WTC11 (cell line): ENCODE measurements around the gene NAT16. TPM values are rescaled to one million over a fixed set of nuclear protein-coding genes. Genes with fewer than 3 reads are reported as not detected.
A peak's percentile ranks its signal among the peaks of the same experiment; 100 is the strongest.

Source experiments
- ATAC-seq: fragments of 200-7000 bp; cut with Tn5 transposase; 2 replicates; pipeline ENCODE4 v1.10.0; 2021; ENCODE audit warnings: mild to moderate bottlenecking, moderate library complexity
- CTCF ChIA-PET: fragments of 300-600 bp; sonication (Branson Sonifier 250); formaldehyde crosslinking; loops from one replicate; lab custom pipeline; 2021; ENCODE audit warnings: antibody characterized with exemption; lab: Charles Lee
- POLR2A ChIA-PET: fragments of 350-600 bp; sonication (Branson Sonifier 250); formaldehyde crosslinking; loops from one replicate; lab custom pipeline; 2021; ENCODE audit warnings: antibody characterized with exemption; lab: Charles Lee
- DNase-seq: peaks from one replicate; pipeline ENCODE4 v3.0.0; 2021; ENCODE audit warnings: low spot score
- H3K27ac Mint-ChIP-seq: 2 replicates; pipeline ENCODE4 v1.8.0; 2021; ENCODE audit warnings: mixed read lengths
- H3K27me3 Mint-ChIP-seq: 2 replicates; pipeline ENCODE4 v1.8.0; 2021; ENCODE audit warnings: low read depth, mild to moderate bottlenecking, moderate library complexity, mixed read lengths
- H3K36me3 Mint-ChIP-seq: 2 replicates; pipeline ENCODE4 v1.8.0; 2021; ENCODE audit warnings: mixed read lengths
- H3K4me1 Mint-ChIP-seq: 2 replicates; pipeline ENCODE4 v1.8.0; 2022; ENCODE audit warnings: mixed read lengths
- H3K4me3 Mint-ChIP-seq: 2 replicates; pipeline ENCODE4 v1.8.0; 2021; ENCODE audit warnings: mild to moderate bottlenecking, moderate library complexity, mixed read lengths
- H3K9me3 Mint-ChIP-seq: 2 replicates; pipeline ENCODE4 v1.8.0; 2021; ENCODE audit warnings: mixed read lengths
- ATF3 ChIP-seq: sonication (generic); formaldehyde crosslinking; conservative IDR thresholded peaks from 2 replicates; pipeline ENCODE4 v1.8.1; 2022; ENCODE audit warnings: mild to moderate bottlenecking, missing genetic modification reagents
- ESRRA ChIP-seq: sonication (generic); formaldehyde crosslinking; IDR thresholded peaks from 2 replicates; pipeline ENCODE4 v1.8.1; 2022; ENCODE audit warnings: mild to moderate bottlenecking, missing genetic modification reagents, borderline replicate concordance
- FOXJ3 ChIP-seq: sonication (generic); formaldehyde crosslinking; IDR thresholded peaks from 2 replicates; pipeline ENCODE4 v1.9.0; 2021; ENCODE audit warnings: missing genetic modification reagents, mild to moderate bottlenecking, borderline replicate concordance
- FOXK1 ChIP-seq: sonication (generic); formaldehyde crosslinking; IDR thresholded peaks from 2 replicates; pipeline ENCODE4 v1.8.0; 2022; ENCODE audit warnings: mild to moderate bottlenecking, moderate library complexity, missing genetic modification reagents
- FOXP1 ChIP-seq: sonication (generic); formaldehyde crosslinking; IDR thresholded peaks from 2 replicates; pipeline ENCODE4 v1.8.0; 2022; ENCODE audit warnings: missing genetic modification reagents, mild to moderate bottlenecking, moderate library complexity, borderline replicate concordance
- GABPB1 ChIP-seq: sonication (generic); formaldehyde crosslinking; IDR thresholded peaks from 2 replicates; pipeline ENCODE4 v1.8.1; 2023; ENCODE audit warnings: mild to moderate bottlenecking, missing genetic modification reagents
- GTF2I ChIP-seq: fragments of 250-450 bp; sonication (Bioruptor Pico); conservative IDR thresholded peaks from 2 replicates; pipeline ENCODE4 v1.4.0; 2021; ENCODE audit warnings: mild to moderate bottlenecking
- HMGXB4 ChIP-seq: sonication (generic); formaldehyde crosslinking; IDR thresholded peaks from 2 replicates; pipeline ENCODE4 v1.8.1; 2023; ENCODE audit warnings: mild to moderate bottlenecking, moderate library complexity, missing genetic modification reagents
- OVOL2 ChIP-seq: fragments of 250-450 bp; sonication (Bioruptor Pico); IDR thresholded peaks from 2 replicates; pipeline ENCODE4 v1.9.0; 2021; ENCODE audit warnings: mild to moderate bottlenecking, borderline replicate concordance
- PRRX2 ChIP-seq: fragments of 250-450 bp; sonication (Bioruptor Pico); IDR thresholded peaks from 2 replicates; pipeline ENCODE4 v1.8.0; 2021; ENCODE audit warnings: mild to moderate bottlenecking
- RORB ChIP-seq: fragments of 250-450 bp; sonication (Bioruptor Pico); IDR thresholded peaks from 2 replicates; pipeline ENCODE4 v1.9.0; 2021; ENCODE audit warnings: mild to moderate bottlenecking
- SMAD3 ChIP-seq: sonication (generic); formaldehyde crosslinking; IDR thresholded peaks from 2 replicates; pipeline ENCODE4 v1.8.0; 2022; ENCODE audit warnings: missing genetic modification reagents, mild to moderate bottlenecking, borderline replicate concordance
- TCF7 ChIP-seq: sonication (generic); formaldehyde crosslinking; IDR thresholded peaks from 2 replicates; pipeline ENCODE4 v1.8.0; 2022; ENCODE audit warnings: mild to moderate bottlenecking, low read depth, missing genetic modification reagents, moderate library complexity
- ZBTB43 ChIP-seq: sonication (generic); formaldehyde crosslinking; IDR thresholded peaks from 2 replicates; pipeline ENCODE4 v1.8.1; 2023; ENCODE audit warnings: mild to moderate bottlenecking, missing genetic modification reagents
- ZNF423 ChIP-seq: fragments of 250-450 bp; sonication (Bioruptor Pico); IDR thresholded peaks from 2 replicates; pipeline ENCODE4 v2.1.2; 2022; ENCODE audit warnings: mild to moderate bottlenecking, moderate library complexity
- total RNA-seq: library from RNA; stranded (reverse); gene quantifications from 3 replicates; pipeline ENCODE4 v1.2.3, GENCODE V29; 2021
- TF ChIP-seq, protein P1 (sequence below): sonication (generic); formaldehyde crosslinking; IDR thresholded peaks from 2 replicates; pipeline ENCODE4 v1.8.1; 2023; ENCODE audit warnings: mild to moderate bottlenecking, missing genetic modification reagents, borderline replicate concordance
- TF ChIP-seq, protein P2 (sequence below): fragments of 200-600 bp; IDR thresholded peaks from 2 replicates; pipeline ENCODE4 v1.8.0; 2022; ENCODE audit warnings: antibody characterized with exemption
- TF ChIP-seq, protein P3 (sequence below): fragments of 250-450 bp; sonication (Bioruptor Pico); IDR thresholded peaks from 2 replicates; pipeline ENCODE4 v1.9.0; 2021; ENCODE audit warnings: moderate library complexity, mild to moderate bottlenecking, inconsistent platforms, borderline replicate concordance

Gene NAT16
- total RNA-seq, 1 experiment from 2014 or later: 0.39 TPM

DNA sequence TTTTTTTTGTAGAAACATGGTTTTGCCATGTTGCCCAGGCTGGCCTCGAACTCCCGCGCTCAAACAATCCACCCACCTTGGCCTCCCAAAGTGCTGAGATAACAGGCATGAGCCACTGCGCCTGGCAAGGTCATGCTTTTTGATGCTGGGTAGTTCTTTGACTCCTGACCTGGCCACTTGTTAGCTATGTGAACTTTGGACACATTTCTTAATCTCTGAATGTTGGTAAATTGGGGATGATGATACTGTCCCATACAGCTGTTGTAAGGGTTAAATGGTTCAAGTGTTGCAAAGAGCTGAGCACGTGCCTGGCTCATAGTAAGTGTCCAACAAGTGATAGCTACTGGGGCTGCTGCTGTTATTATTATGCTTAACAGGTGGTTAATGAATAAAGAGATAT, 40.2 kb upstream of the NAT16 start:
- peak; percentile 60 for TF ChIP-seq GABPB1 (CRISPR knock-in tag)
- no peak for TF ChIP-seq FOXJ3 (CRISPR knock-in tag)
- TF ChIP-seq ZBTB43 (CRISPR knock-in tag): no peak
- TF ChIP-seq, protein P1, sequence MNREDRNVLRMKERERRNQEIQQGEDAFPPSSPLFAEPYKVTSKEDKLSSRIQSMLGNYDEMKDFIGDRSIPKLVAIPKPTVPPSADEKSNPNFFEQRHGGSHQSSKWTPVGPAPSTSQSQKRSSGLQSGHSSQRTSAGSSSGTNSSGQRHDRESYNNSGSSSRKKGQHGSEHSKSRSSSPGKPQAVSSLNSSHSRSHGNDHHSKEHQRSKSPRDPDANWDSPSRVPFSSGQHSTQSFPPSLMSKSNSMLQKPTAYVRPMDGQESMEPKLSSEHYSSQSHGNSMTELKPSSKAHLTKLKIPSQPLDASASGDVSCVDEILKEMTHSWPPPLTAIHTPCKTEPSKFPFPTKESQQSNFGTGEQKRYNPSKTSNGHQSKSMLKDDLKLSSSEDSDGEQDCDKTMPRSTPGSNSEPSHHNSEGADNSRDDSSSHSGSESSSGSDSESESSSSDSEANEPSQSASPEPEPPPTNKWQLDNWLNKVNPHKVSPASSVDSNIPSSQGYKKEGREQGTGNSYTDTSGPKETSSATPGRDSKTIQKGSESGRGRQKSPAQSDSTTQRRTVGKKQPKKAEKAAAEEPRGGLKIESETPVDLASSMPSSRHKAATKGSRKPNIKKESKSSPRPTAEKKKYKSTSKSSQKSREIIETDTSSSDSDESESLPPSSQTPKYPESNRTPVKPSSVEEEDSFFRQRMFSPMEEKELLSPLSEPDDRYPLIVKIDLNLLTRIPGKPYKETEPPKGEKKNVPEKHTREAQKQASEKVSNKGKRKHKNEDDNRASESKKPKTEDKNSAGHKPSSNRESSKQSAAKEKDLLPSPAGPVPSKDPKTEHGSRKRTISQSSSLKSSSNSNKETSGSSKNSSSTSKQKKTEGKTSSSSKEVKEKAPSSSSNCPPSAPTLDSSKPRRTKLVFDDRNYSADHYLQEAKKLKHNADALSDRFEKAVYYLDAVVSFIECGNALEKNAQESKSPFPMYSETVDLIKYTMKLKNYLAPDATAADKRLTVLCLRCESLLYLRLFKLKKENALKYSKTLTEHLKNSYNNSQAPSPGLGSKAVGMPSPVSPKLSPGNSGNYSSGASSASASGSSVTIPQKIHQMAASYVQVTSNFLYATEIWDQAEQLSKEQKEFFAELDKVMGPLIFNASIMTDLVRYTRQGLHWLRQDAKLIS: no peak
- TF ChIP-seq RORB (CRISPR knock-in tag): no peak
- no peak for TF ChIP-seq PRRX2 (CRISPR knock-in tag)
- Mint-ChIP-seq H3K27me3 (no peaks in the 10 kb centered on the region), H3K36me3 (peaks cover 22% of the 10 kb centered on the region), H3K27ac (no peak overlapping the region), H3K4me1 (peaks cover 27% of the 10 kb centered on the region), H3K9me3 (no peaks in the 10 kb centered on the region), H3K4me3 (no peak overlapping the region)
- POLR2A ChIA-PET: no interaction called here
- CTCF ChIA-PET: interaction anchor here (1.3 kb wide), 1 partner anchor 62 kb away, joined by 3 read pairs; no protein-coding TSS in a partner anchor
- DNase-seq: no peak
- no peak for ATAC-seq

GRCh38 chr7:101218236-101219125, 38.4 kb upstream of the NAT16 start:
- no peak for ATAC-seq
- CTCF ChIA-PET: interaction anchor here (0.8 to 3.6 kb wide), 34 partner anchors 9 to 324 kb away, joined by 3 to 64 read pairs (median 8); partner anchors contain the start of genes AP1S1, CLDN15, COL26A1 and FIS1
- Mint-ChIP-seq H3K4me3 (peak overlapping the region; percentile 98), H3K36me3 (peaks cover 8% of the 10 kb centered on the region), H3K4me1 (peaks cover 27% of the 10 kb centered on the region), H3K27me3 (no peaks in the 10 kb centered on the region), H3K9me3 (no peaks in the 10 kb centered on the region), H3K27ac (peak overlapping the region; percentile 90)
- no peak for DNase-seq
- POLR2A ChIA-PET: interaction anchor here (0.6 to 1.6 kb wide), 10 partner anchors 14 to 270 kb away, joined by 3 to 7 read pairs (median 4); no protein-coding TSS in a partner anchor
- TF ChIP-seq GTF2I (CRISPR knock-in tag) (0 out of 2 replicates have a peak, but pooled peaks have one; percentile 9), TCF7 (CRISPR knock-in tag) (no peak)

DNA sequence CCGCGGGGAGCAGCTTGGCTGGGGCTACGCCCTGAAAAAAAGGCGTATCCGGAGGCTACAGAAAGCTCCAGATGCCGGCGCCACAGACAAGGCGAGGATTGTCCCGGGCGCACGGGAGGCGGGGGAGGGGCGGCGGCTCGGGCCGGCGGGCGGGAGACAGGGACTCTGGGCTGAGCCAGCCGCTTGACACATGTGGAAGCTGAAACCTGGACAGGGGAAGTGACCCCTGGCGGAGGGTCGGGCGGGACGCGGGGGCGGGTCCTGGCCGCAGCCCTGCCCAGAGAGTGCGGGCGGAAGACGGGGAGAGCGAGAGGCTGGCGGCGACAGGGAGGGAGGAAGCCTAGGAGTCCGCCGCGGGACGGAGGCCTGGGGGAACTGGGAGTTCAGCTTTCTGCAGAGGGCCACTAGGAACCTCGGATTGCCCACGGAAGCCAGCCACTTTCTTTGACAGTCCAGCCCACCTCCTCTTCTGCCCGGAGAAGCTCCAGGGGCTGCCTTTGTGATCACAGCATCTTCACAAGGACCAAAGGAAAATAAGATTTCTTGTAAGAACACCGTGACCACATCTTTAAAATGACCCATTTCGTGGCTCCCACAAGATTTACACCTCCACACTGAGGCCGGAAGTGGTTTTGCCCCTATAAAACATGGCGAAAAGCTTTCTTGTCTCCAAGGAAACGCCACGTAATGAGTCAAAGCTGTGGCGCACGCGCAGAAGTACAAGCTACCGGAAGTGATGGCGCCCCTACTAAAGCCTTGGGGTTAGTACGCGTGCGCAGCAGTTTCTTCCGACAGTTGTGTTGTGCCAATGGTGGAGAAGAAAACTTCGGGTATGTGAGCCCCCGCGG, 37.5 kb upstream of the NAT16 start, which contains the start of the genes PLOD3 and ZNHIT1:
PLOD3 (minus strand) TSS at position 194 of the 848 bp plus-strand sequence. CDS start 307 bp downstream, outside the sequence.
ZNHIT1 (plus strand) TSS at position 778 of the 848 bp plus-strand sequence; CDS start at position 809, 31 bp downstream.
- DNase-seq (peak; percentile 96), ATAC-seq (peak; percentile 84)
- Mint-ChIP-seq H3K36me3 (peaks cover 2% of the 10 kb centered on the region), H3K4me1 (peaks cover 27% of the 10 kb centered on the region), H3K27me3 (no peaks in the 10 kb centered on the region), H3K9me3 (no peaks in the 10 kb centered on the region), H3K27ac (peak within 1 kb of the TSS; percentile 90), H3K4me3 (peak within 1 kb of the TSS; percentile 98)
- ChIA-PET CTCF (interaction anchor here (0.5 to 3.6 kb wide), 38 partner anchors 9 to 323 kb away, joined by 3 to 64 read pairs (median 6); partner anchors contain the start of genes AP1S1, CLDN15, COL26A1 and FIS1), POLR2A (interaction anchor here (0.5 to 1.6 kb wide), 16 partner anchors 11 to 331 kb away, joined by 3 to 7 read pairs (median 4); partner anchors contain the start of gene MOGAT3)
- TF ChIP-seq FOXK1 (CRISPR knock-in tag) (peak; percentile 22; the same call in 1 of the 2 replicates), SMAD3 (CRISPR knock-in tag) (no peak), FOXP1 (CRISPR knock-in tag) (no peak), ESRRA (CRISPR knock-in tag) (no peak), ZNF423 (CRISPR knock-in tag) (no peak), HMGXB4 (peak; percentile 83), ATF3 (CRISPR knock-in tag) (no peak), OVOL2 (CRISPR knock-in tag) (no peak)
- TF ChIP-seq, protein P2, sequence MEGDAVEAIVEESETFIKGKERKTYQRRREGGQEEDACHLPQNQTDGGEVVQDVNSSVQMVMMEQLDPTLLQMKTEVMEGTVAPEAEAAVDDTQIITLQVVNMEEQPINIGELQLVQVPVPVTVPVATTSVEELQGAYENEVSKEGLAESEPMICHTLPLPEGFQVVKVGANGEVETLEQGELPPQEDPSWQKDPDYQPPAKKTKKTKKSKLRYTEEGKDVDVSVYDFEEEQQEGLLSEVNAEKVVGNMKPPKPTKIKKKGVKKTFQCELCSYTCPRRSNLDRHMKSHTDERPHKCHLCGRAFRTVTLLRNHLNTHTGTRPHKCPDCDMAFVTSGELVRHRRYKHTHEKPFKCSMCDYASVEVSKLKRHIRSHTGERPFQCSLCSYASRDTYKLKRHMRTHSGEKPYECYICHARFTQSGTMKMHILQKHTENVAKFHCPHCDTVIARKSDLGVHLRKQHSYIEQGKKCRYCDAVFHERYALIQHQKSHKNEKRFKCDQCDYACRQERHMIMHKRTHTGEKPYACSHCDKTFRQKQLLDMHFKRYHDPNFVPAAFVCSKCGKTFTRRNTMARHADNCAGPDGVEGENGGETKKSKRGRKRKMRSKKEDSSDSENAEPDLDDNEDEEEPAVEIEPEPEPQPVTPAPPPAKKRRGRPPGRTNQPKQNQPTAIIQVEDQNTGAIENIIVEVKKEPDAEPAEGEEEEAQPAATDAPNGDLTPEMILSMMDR: no peak
- TF ChIP-seq, protein P3, sequence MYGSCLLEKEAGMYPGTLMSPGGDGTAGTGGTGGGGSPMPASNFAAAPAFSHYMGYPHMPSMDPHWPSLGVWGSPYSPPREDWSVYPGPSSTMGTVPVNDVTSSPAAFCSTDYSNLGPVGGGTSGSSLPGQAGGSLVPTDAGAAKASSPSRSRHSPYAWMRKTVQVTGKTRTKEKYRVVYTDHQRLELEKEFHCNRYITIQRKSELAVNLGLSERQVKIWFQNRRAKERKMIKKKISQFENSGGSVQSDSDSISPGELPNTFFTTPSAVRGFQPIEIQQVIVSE (CRISPR knock-in tag): no peak
